Measurements from ENCODE around the gene ZNF652. TPM values are rescaled to one million over a fixed set of nuclear protein-coding genes. Genes with fewer than 3 reads are reported as not detected.

ZNF652 gene
- total and polyA plus RNA-seq, 2 experiments from 2014 or later = 36.2 to 54.5 TPM

- TF ChIP-seq, protein P1, sequence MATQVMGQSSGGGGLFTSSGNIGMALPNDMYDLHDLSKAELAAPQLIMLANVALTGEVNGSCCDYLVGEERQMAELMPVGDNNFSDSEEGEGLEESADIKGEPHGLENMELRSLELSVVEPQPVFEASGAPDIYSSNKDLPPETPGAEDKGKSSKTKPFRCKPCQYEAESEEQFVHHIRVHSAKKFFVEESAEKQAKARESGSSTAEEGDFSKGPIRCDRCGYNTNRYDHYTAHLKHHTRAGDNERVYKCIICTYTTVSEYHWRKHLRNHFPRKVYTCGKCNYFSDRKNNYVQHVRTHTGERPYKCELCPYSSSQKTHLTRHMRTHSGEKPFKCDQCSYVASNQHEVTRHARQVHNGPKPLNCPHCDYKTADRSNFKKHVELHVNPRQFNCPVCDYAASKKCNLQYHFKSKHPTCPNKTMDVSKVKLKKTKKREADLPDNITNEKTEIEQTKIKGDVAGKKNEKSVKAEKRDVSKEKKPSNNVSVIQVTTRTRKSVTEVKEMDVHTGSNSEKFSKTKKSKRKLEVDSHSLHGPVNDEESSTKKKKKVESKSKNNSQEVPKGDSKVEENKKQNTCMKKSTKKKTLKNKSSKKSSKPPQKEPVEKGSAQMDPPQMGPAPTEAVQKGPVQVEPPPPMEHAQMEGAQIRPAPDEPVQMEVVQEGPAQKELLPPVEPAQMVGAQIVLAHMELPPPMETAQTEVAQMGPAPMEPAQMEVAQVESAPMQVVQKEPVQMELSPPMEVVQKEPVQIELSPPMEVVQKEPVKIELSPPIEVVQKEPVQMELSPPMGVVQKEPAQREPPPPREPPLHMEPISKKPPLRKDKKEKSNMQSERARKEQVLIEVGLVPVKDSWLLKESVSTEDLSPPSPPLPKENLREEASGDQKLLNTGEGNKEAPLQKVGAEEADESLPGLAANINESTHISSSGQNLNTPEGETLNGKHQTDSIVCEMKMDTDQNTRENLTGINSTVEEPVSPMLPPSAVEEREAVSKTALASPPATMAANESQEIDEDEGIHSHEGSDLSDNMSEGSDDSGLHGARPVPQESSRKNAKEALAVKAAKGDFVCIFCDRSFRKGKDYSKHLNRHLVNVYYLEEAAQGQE (IDR thresholded peaks at IDR 0.05; ENCODE audit: unreplicated experiment) = no peak
- TF ChIP-seq ETS1 (IDR thresholded peaks at IDR 0.05) (no peak), ZNF331 (CRISPR knock-in tag; IDR thresholded peaks at IDR 0.05; ENCODE audit: low read depth) (no peak), EZH2 (IDR thresholded peaks at IDR 0.05; ENCODE audit: low read depth, unreplicated experiment) (no peak), NANOG (IDR thresholded peaks at IDR 0.05; ENCODE audit: borderline replicate concordance) (no peak), POLR2AphosphoS5 (IDR thresholded peaks at IDR 0.05; ENCODE audit: low read depth) (no peak), CREB1 (CRISPR knock-in tag; IDR thresholded peaks at IDR 0.05; ENCODE audit: low read depth) (no peak), ZNF114 (CRISPR knock-in tag; IDR thresholded peaks at IDR 0.05) (no peak), JUNB (IDR thresholded peaks at IDR 0.05; ENCODE audit: unreplicated experiment) (no peak), EZH2phosphoT487 (IDR thresholded peaks at IDR 0.05; ENCODE audit: unreplicated experiment) (no peak), CTCF (conservative IDR thresholded peaks at IDR 0.05; ENCODE audit: low read depth in 2 of 2) (no peak), STAT1 (IDR thresholded peaks at IDR 0.05; ENCODE audit: unreplicated experiment) (no peak)
These were observed 42.3 kb upstream of the ZNF652 start (continued) for GRCh38 chr17:49404361-49404760.

DNA sequence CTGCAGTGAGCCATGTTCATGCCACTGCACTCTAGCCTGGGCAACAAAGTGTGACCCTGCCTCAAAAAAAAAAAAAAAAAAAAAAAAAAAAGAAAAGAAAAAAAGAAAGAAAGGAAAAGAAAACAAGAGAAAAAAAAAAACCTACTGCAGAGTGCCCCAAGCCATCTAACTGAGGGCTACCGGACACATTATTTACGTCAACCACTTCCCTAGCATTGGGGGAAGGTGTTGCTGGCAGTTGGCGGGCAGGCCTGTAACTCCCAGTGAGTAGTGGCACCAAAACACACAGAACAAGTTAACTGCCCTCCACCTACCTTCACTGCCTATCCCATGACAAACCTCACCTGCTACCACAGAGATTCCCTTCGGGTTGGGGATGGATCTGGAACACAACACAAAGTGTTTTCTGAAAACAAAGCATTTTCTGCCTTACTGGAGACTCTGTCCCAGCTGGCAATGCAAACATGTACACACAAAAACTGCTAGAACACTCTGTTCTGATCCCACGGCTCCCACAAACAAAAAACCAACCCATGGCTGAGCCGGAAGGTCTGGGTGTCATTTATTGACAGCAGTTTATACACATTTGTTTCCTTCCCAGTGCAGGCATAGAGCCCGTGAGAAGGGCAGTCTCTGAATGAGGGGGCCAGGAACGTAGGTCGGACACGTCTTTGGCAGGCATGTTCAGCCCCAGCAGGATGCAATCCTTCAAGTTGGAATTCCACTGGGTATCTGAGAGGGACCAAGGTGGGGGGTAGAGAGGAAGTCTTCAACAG, 41.7 kb upstream of the ZNF652 start:
- Mint-ChIP-seq H3K4me3 (no peak overlapping the region), H3K36me3 (ENCODE audit: low read depth) (peaks cover 60% of the 10 kb centered on the region), H3K27ac (no peak overlapping the region), H3K27me3 (ENCODE audit: insufficient read depth, low read depth, poor library complexity) (peaks cover 14% of the 10 kb centered on the region), H3K4me1 (peaks cover 8% of the 10 kb centered on the region; the same call in 2 of the 3 replicates), H3K9me3 (no peaks in the 10 kb centered on the region)
- Histone ChIP-seq H3K4me2 (no peak overlapping the region), H3K36me3 (ENCODE audit: insufficient read depth) (peaks cover 40% of the 10 kb centered on the region), H3K79me2 (replicated peaks; ENCODE audit: insufficient read depth) (no peaks in the 10 kb centered on the region), H4K20me1 (replicated peaks; ENCODE audit: insufficient read depth) (peaks cover 17% of the 10 kb centered on the region), H3K4me3 (no peak overlapping the region), H3F3A (replicated peaks; ENCODE audit: low read depth) (peaks cover 15% of the 10 kb centered on the region; the same call in 1 of the 2 replicates), H3K9me2 (ENCODE audit: insufficient read depth) (no peaks in the 10 kb centered on the region), H3K27me3 (ENCODE audit: insufficient read depth) (no peaks in the 10 kb centered on the region), H3K27ac (ENCODE audit: low read depth) (no peak overlapping the region), H3K4me1 (ENCODE audit: insufficient read depth) (no peaks in the 10 kb centered on the region), H2AFZ (no peak overlapping the region)
- no peak for ATAC-seq
- DNase-seq (ENCODE audit: low spot score) = no peak
- no peak for TF ChIP-seq CTCF (conservative IDR thresholded peaks at IDR 0.05; ENCODE audit: low read depth in 2 of 2)
- TF ChIP-seq POLR2AphosphoS5 (IDR thresholded peaks at IDR 0.05; ENCODE audit: low read depth) = no peak
- TF ChIP-seq, protein P1 (IDR thresholded peaks at IDR 0.05; ENCODE audit: unreplicated experiment) = no peak

Data from GM23338 (cell line).